ENCODE data around the gene CDC23. TPM values are rescaled to one million over a fixed set of nuclear protein-coding genes. Genes with fewer than 3 reads are reported as not detected.

The CDC23 gene
- polyA plus RNA-seq, 3 donors = 7.8 to 15.9 (median 12.8) TPM

GRCh38 chr5:138233280-138233679 lies 20.2 kb upstream of the CDC23 start:
- intact Hi-C loops (cut with micrococcal nuclease) = no loop called here
- Mint-ChIP-seq H3K27me3 (ENCODE audit: low read depth in 3 of 3) (peaks cover 0 to 6% (median 3%) of the 10 kb centered on the region in 3 donors), H3K27ac (no peak overlapping the region), H3K36me3 (no peaks in the 10 kb centered on the region), H3K9me3 (no peaks in the 10 kb centered on the region), H3K4me3 (no peak overlapping the region), H3K4me1 (peaks cover 6% of the 10 kb centered on the region)
- no peak overlapping the region for H3K4me3 ChIP-seq (replicated peaks in 1 of 3; ENCODE audit: low read depth in 2 of 3, low read length in 3 of 3)
- no peak overlapping the region for H3K9ac ChIP-seq (ENCODE audit: insufficient read depth, low read length, poor library complexity, severe bottlenecking)
- H3K79me2 ChIP-seq (ENCODE audit: insufficient read depth, low read length) = no peaks in the 10 kb centered on the region
- 83% methylated on average over 2 of the region's 2 CpGs for WGBS (ENCODE audit: insufficient coverage)
- no peaks in the 10 kb centered on the region for H3K4me1 ChIP-seq (ENCODE audit: control insufficient read depth in 1 of 2, insufficient read depth in 2 of 2, low read length in 2 of 2)
- no peak overlapping the region for H3K4me2 ChIP-seq (replicated peaks; ENCODE audit: extremely low read depth, low read length, poor library complexity, severe bottlenecking)
- H3K36me3 ChIP-seq (replicated peaks in 1 of 2; ENCODE audit: control insufficient read depth in 1 of 2, insufficient read depth in 2 of 2, low read length in 2 of 2) = no peaks in the 10 kb centered on the region
- H3K27me3 ChIP-seq (ENCODE audit: control insufficient read depth in 2 of 2, insufficient read depth in 2 of 2, low read length in 2 of 2) = no peaks in the 10 kb centered on the region
- no peaks in the 10 kb centered on the region for H3K9me3 ChIP-seq (replicated peaks in 1 of 2; ENCODE audit: control insufficient read depth in 1 of 2, insufficient read depth in 1 of 2, low read length in 2 of 2)
- DNase-seq = no peak
- TF ChIP-seq, protein P1, sequence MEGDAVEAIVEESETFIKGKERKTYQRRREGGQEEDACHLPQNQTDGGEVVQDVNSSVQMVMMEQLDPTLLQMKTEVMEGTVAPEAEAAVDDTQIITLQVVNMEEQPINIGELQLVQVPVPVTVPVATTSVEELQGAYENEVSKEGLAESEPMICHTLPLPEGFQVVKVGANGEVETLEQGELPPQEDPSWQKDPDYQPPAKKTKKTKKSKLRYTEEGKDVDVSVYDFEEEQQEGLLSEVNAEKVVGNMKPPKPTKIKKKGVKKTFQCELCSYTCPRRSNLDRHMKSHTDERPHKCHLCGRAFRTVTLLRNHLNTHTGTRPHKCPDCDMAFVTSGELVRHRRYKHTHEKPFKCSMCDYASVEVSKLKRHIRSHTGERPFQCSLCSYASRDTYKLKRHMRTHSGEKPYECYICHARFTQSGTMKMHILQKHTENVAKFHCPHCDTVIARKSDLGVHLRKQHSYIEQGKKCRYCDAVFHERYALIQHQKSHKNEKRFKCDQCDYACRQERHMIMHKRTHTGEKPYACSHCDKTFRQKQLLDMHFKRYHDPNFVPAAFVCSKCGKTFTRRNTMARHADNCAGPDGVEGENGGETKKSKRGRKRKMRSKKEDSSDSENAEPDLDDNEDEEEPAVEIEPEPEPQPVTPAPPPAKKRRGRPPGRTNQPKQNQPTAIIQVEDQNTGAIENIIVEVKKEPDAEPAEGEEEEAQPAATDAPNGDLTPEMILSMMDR (IDR thresholded peaks at IDR 0.05) = no peak
- no peaks in the 10 kb centered on the region for H4K20me1 ChIP-seq (ENCODE audit: insufficient read depth, low read length)
- no peak overlapping the region for H2AFZ ChIP-seq (ENCODE audit: insufficient read depth, low read depth, low read length, poor library complexity, severe bottlenecking)
- H3K27ac ChIP-seq (ENCODE audit: low read depth in 1 of 2, low read length in 2 of 2) = no peak overlapping the region

- no peak for DNase-seq
- peaks cover 0 to 3% of the 10 kb centered on the region in 2 donors for H3K27me3 ChIP-seq (ENCODE audit: control insufficient read depth in 2 of 2, insufficient read depth in 2 of 2, low read length in 2 of 2)
- H3K9ac ChIP-seq (ENCODE audit: insufficient read depth, low read length, poor library complexity, severe bottlenecking) = no peak overlapping the region
- peaks cover 3 to 13% (median 9%) of the 10 kb centered on the region in 3 donors for H3K27me3 Mint-ChIP-seq (ENCODE audit: low read depth in 3 of 3)
- WGBS (ENCODE audit: insufficient coverage) = 74% methylated on average over 6 of the region's 7 CpGs
- intact Hi-C loops (cut with micrococcal nuclease) = no loop called here
- no peaks in the 10 kb centered on the region for H4K20me1 ChIP-seq (ENCODE audit: insufficient read depth, low read length)
- no peaks in the 10 kb centered on the region for H3K4me1 ChIP-seq (ENCODE audit: control insufficient read depth in 1 of 2, insufficient read depth in 2 of 2, low read length in 2 of 2)
- H3K4me3 Mint-ChIP-seq = no peak overlapping the region
- H3K79me2 ChIP-seq (ENCODE audit: insufficient read depth, low read length) = no peaks in the 10 kb centered on the region
- peaks cover 6% of the 10 kb centered on the region for H3K4me1 Mint-ChIP-seq
- no peaks in the 10 kb centered on the region for H3K36me3 Mint-ChIP-seq
- no peak overlapping the region for H3K27ac Mint-ChIP-seq
- H3K4me3 ChIP-seq (replicated peaks in 1 of 3; ENCODE audit: low read depth in 2 of 3, low read length in 3 of 3) = no peak overlapping the region
- H3K27ac ChIP-seq (ENCODE audit: low read depth in 1 of 2, low read length in 2 of 2) = no peak overlapping the region
- TF ChIP-seq, protein P1 (IDR thresholded peaks at IDR 0.05) = no peak
- H3K9me3 Mint-ChIP-seq = peaks cover 3 to 12% (median 6%) of the 10 kb centered on the region in 7 donors
- H2AFZ ChIP-seq (ENCODE audit: insufficient read depth, low read depth, low read length, poor library complexity, severe bottlenecking) = no peak overlapping the region
- H3K4me2 ChIP-seq (replicated peaks; ENCODE audit: extremely low read depth, low read length, poor library complexity, severe bottlenecking) = no peak overlapping the region
- H3K36me3 ChIP-seq (replicated peaks in 1 of 2; ENCODE audit: control insufficient read depth in 1 of 2, insufficient read depth in 2 of 2, low read length in 2 of 2) = no peaks in the 10 kb centered on the region
- peaks cover 3 to 9% of the 10 kb centered on the region in 2 donors for H3K9me3 ChIP-seq (replicated peaks in 1 of 2; ENCODE audit: control insufficient read depth in 1 of 2, insufficient read depth in 1 of 2, low read length in 2 of 2)
Measured at GRCh38 chr5:138230981-138231589, 18.0 kb upstream of the CDC23 start.
